ENCODE data around the gene CARHSP1. TPM values are rescaled to one million over a fixed set of nuclear protein-coding genes. Genes with fewer than 3 reads are reported as not detected.
"Not testable (repeated sequence)": the region's sequence is repeated elsewhere in the genome, so short reads cannot be mapped to it uniquely, and the experiment has no call there.

CARHSP1 gene
- polyA plus RNA-seq (2012; ENCODE audit: missing spikeins), result 46.9 TPM

- peak; percentile 73 for TF ChIP-seq POLR2AphosphoS5 (IDR thresholded peaks at IDR 0.05; ENCODE audit: low read depth, low read length)
- TF ChIP-seq TAF1 (IDR thresholded peaks at IDR 0.05; ENCODE audit: borderline replicate concordance, low read depth, low read length), result peak; percentile 92
- TF ChIP-seq POLR2A (IDR thresholded peaks at IDR 0.05; ENCODE audit: low read depth, low read length), result peak; percentile 84
- FAIRE-seq, result peak; percentile 69
Measured at GRCh38 chr16:8868416-8869211, at the start of gene CARHSP1. TSS of gene CARHSP1 (minus strand) at chr16:8869006. CDS start at chr16:8859328, 9,678 bp downstream.

GRCh38 chr16:8917336-8917735 lies 48.5 kb upstream of the CARHSP1 start:
- FAIRE-seq; DNase-seq (ENCODE audit: insufficient read length): not testable (repeated sequence)

More at GRCh38 chr16:8868416-8869211, at the start of gene CARHSP1:
- peak; percentile 94 for DNase-seq (ENCODE audit: insufficient read length)

GRCh38 chr16:8916541-8917225 lies 47.9 kb upstream of the CARHSP1 start:
- DNase-seq (ENCODE audit: insufficient read length), result no peak
- no peak for FAIRE-seq
- TF ChIP-seq POLR2AphosphoS5 (IDR thresholded peaks at IDR 0.05; ENCODE audit: low read depth, low read length), result no peak
- no peak for TF ChIP-seq POLR2A (IDR thresholded peaks at IDR 0.05; ENCODE audit: low read depth, low read length)
- TF ChIP-seq TAF1 (IDR thresholded peaks at IDR 0.05; ENCODE audit: borderline replicate concordance, low read depth, low read length), result no peak

GRCh38 chr16:8915722-8916301 lies 47.0 kb upstream of the CARHSP1 start:
- DNase-seq (ENCODE audit: insufficient read length) (no peak), FAIRE-seq (no peak)
- TF ChIP-seq POLR2A (IDR thresholded peaks at IDR 0.05; ENCODE audit: low read depth, low read length) (no peak), TAF1 (IDR thresholded peaks at IDR 0.05; ENCODE audit: borderline replicate concordance, low read depth, low read length) (no peak), POLR2AphosphoS5 (IDR thresholded peaks at IDR 0.05; ENCODE audit: low read depth, low read length) (no peak)

- FAIRE-seq (no peak), DNase-seq (ENCODE audit: insufficient read length) (no peak)
- no peak for TF ChIP-seq POLR2A (IDR thresholded peaks at IDR 0.05; ENCODE audit: low read depth, low read length)
- no peak for TF ChIP-seq POLR2AphosphoS5 (IDR thresholded peaks at IDR 0.05; ENCODE audit: low read depth, low read length)
- TF ChIP-seq TAF1 (IDR thresholded peaks at IDR 0.05; ENCODE audit: borderline replicate concordance, low read depth, low read length), result no peak
Measured at GRCh38 chr16:8914098-8914497, 45.3 kb upstream of the CARHSP1 start.

GRCh38 chr16:8912793-8913192 lies 44.0 kb upstream of the CARHSP1 start:
- no peak for TF ChIP-seq TAF1 (IDR thresholded peaks at IDR 0.05; ENCODE audit: borderline replicate concordance, low read depth, low read length)
- TF ChIP-seq POLR2AphosphoS5 (IDR thresholded peaks at IDR 0.05; ENCODE audit: low read depth, low read length), result no peak
- TF ChIP-seq POLR2A (IDR thresholded peaks at IDR 0.05; ENCODE audit: low read depth, low read length), result no peak
- DNase-seq (ENCODE audit: insufficient read length), result no peak
- no peak for FAIRE-seq

- TF ChIP-seq POLR2AphosphoS5 (IDR thresholded peaks at IDR 0.05; ENCODE audit: low read depth, low read length) (no peak), POLR2A (IDR thresholded peaks at IDR 0.05; ENCODE audit: low read depth, low read length) (no peak), TAF1 (IDR thresholded peaks at IDR 0.05; ENCODE audit: borderline replicate concordance, low read depth, low read length) (no peak)
- FAIRE-seq, result no peak
Measured at GRCh38 chr16:8910811-8911210, 42.0 kb upstream of the CARHSP1 start.

GRCh38 chr16:8908810-8909468 lies 40.1 kb upstream of the CARHSP1 start:
- no peak for DNase-seq (ENCODE audit: insufficient read length)
- no peak for FAIRE-seq
- TF ChIP-seq POLR2AphosphoS5 (IDR thresholded peaks at IDR 0.05; ENCODE audit: low read depth, low read length) (no peak), TAF1 (IDR thresholded peaks at IDR 0.05; ENCODE audit: borderline replicate concordance, low read depth, low read length) (no peak), POLR2A (IDR thresholded peaks at IDR 0.05; ENCODE audit: low read depth, low read length) (no peak)

More at GRCh38 chr16:8910811-8911210, 42.0 kb upstream of the CARHSP1 start:
- no peak for DNase-seq (ENCODE audit: insufficient read length)

- TF ChIP-seq POLR2AphosphoS5 (IDR thresholded peaks at IDR 0.05; ENCODE audit: low read depth, low read length) (no peak), POLR2A (IDR thresholded peaks at IDR 0.05; ENCODE audit: low read depth, low read length) (no peak), TAF1 (IDR thresholded peaks at IDR 0.05; ENCODE audit: borderline replicate concordance, low read depth, low read length) (no peak)
- no peak for DNase-seq (ENCODE audit: insufficient read length)
- FAIRE-seq, result no peak
Measured at GRCh38 chr16:8907096-8907495, 38.3 kb upstream of the CARHSP1 start.

- no peak for TF ChIP-seq POLR2AphosphoS5 (IDR thresholded peaks at IDR 0.05; ENCODE audit: low read depth, low read length)
- no peak for TF ChIP-seq TAF1 (IDR thresholded peaks at IDR 0.05; ENCODE audit: borderline replicate concordance, low read depth, low read length)
- no peak for TF ChIP-seq POLR2A (IDR thresholded peaks at IDR 0.05; ENCODE audit: low read depth, low read length)
- DNase-seq (ENCODE audit: insufficient read length), result no peak
- FAIRE-seq, result no peak
Measured at GRCh38 chr16:8905795-8906591, 37.2 kb upstream of the CARHSP1 start.

Data from GM12892 (cell line).